Adrenal gland (tissue), 5 donors: Measurements from ENCODE around the gene NUF2.

Experiments
- CTCF ChIP-seq, 6 experiments: fragments of 450-650 bp in 4 of 6; fragments of 200-600 bp in 2 of 6; sonication (generic) in 1 of 6; IDR thresholded peaks; 1 replicate in 5 of 6; 2 replicates in 1 of 6; pipeline versions ENCODE4 v1.5.1 to v1.8.0; 2016 to 2021; ENCODE audit warnings: antibody characterized with exemption in 6 of 6, mild to moderate bottlenecking in 2 of 6, moderate library complexity in 1 of 6
- POLR2A ChIP-seq, 2 donors: fragments of 450-650 bp; IDR thresholded peaks; one replicate each; pipeline ENCODE4 v1.6.1; 2017; ENCODE audit warnings: antibody characterized with exemption in 2 of 2, mild to moderate bottlenecking in 2 of 2, moderate library complexity in 1 of 2
- donor health status: DM: no; HTN: no; CAD: no.

GRCh38 chr1:163395790-163396189 is 74.0 kb downstream of the NUF2 start:
- TF ChIP-seq CTCF (IDR thresholded peaks at IDR 0.05) (no peak), POLR2A (IDR thresholded peaks at IDR 0.05) (no peak)
